A673 (cell line): ENCODE measurements around the gene ZDHHC19. TPM values are rescaled to one million over a fixed set of nuclear protein-coding genes. Genes with fewer than 3 reads are reported as not detected.

ENCODE experiments used
- BruUV-seq: library from RNA; stranded (reverse); fragments of 400-500 nt; replicated peaks from 2 replicates; lab custom pipeline; 2021; lab: Mats Ljungman, UMichigan
- CTCF ChIA-PET: fragments of 300-600 bp; sonication (Branson Sonifier 250); formaldehyde crosslinking; loops from one replicate; lab custom pipeline; 2022; ENCODE audit warnings: antibody characterized with exemption; lab: Charles Lee
- POLR2A ChIA-PET: fragments of 300-600 bp; sonication (Branson Sonifier 250); formaldehyde crosslinking; loops from one replicate; lab custom pipeline; 2022; ENCODE audit warnings: antibody characterized with exemption; ENCODE audit not compliant: low non-redundant PET; lab: Charles Lee
- DNase-seq: peaks from one replicate; pipeline ENCODE4 v3.0.0-alpha.2; 2015; ENCODE audit warnings: low spot score
- H3K27ac ChIP-seq: fragments of 200-600 bp; sonication (generic); 2 replicates; pipeline ENCODE4 v1.5.1; 2016; ENCODE audit warnings: mixed run types, low read depth, mild to moderate bottlenecking, mixed read lengths, antibody characterized with exemption, low read length; ENCODE audit not compliant: poor library complexity, severe bottlenecking
- H3K27me3 ChIP-seq: fragments of 200-600 bp; sonication (generic); replicated peaks from 2 replicates; pipeline ENCODE4 v1.6.1; 2017; ENCODE audit warnings: mixed run types, low read depth, mild to moderate bottlenecking, mixed read lengths, antibody characterized with exemption, low read length; ENCODE audit not compliant: insufficient read depth, poor library complexity
- H3K36me3 ChIP-seq: fragments of 200-600 bp; sonication (generic); 2 replicates; pipeline ENCODE4 v1.6.1; 2016; ENCODE audit warnings: mixed run types, mild to moderate bottlenecking, mixed read lengths, antibody characterized with exemption, low read length; ENCODE audit not compliant: insufficient read depth, poor library complexity, severe bottlenecking
- H3K4me1 ChIP-seq: fragments of 200-600 bp; sonication (generic); 2 replicates; pipeline ENCODE4 v1.6.1; 2017; ENCODE audit warnings: mixed run types, mild to moderate bottlenecking, mixed read lengths, antibody characterized with exemption, low read length; ENCODE audit not compliant: insufficient read depth, poor library complexity, severe bottlenecking
- H3K4me3 ChIP-seq: fragments of 200-600 bp; sonication (generic); 2 replicates; pipeline ENCODE4 v1.5.1; 2016; ENCODE audit warnings: low read depth, mixed run types, mild to moderate bottlenecking, mixed read lengths, low read length; ENCODE audit not compliant: poor library complexity, severe bottlenecking
- H3K9me3 ChIP-seq: fragments of 200-600 bp; sonication (generic); 2 replicates; pipeline ENCODE4 v1.6.1; 2016; ENCODE audit warnings: mixed run types, low read depth, mild to moderate bottlenecking, mixed read lengths, antibody characterized with exemption, low read length; ENCODE audit not compliant: poor library complexity, severe bottlenecking
- CTCF ChIP-seq: fragments of 300-800, 200-600 bp; sonication (generic); conservative IDR thresholded peaks from 2 replicates; pipeline ENCODE4 v1.5.1; 2017; ENCODE audit warnings: low read depth, mild to moderate bottlenecking, antibody characterized with exemption, low read length, moderate library complexity, mixed read lengths
- EZH2 ChIP-seq: fragments of 200-600 bp; sonication (generic); IDR thresholded peaks from 2 replicates; pipeline ENCODE4 v1.6.1; 2017; ENCODE audit warnings: borderline replicate concordance, low read depth, mild to moderate bottlenecking, mixed read lengths, antibody characterized with exemption, low read length; ENCODE audit not compliant: poor library complexity, severe bottlenecking
- intact Hi-C: fragments of 100-400 bp; cut with micrococcal nuclease; formaldehyde crosslinking; loops from one replicate; pipeline ENCODE4 v1.10.0; 2022; ENCODE audit not compliant: unreplicated experiment
- total RNA-seq: library from RNA; stranded (reverse); gene quantifications from 2 replicates; pipeline ENCODE4 v1.2.3, GENCODE V29; 2021

ZDHHC19 gene
- total RNA-seq, 1 experiment from 2014 or later: not detected

GRCh38 chr3:196219194-196219969, 8.2 kb upstream of the ZDHHC19 start:
- POLR2A ChIA-PET: no interaction called here
- CTCF ChIA-PET: interaction anchor here (1.0 kb wide), 1 partner anchor 146 kb away, joined by 3 read pairs; no protein-coding TSS in a partner anchor
- no TSS peak for BruUV-seq
- Histone ChIP-seq H3K4me3 (peak overlapping the region; percentile 5), H3K9me3 (no peaks in the 10 kb centered on the region), H3K27ac (no peak overlapping the region), H3K4me1 (peaks cover 6% of the 10 kb centered on the region), H3K27me3 (no peaks in the 10 kb centered on the region), H3K36me3 (no peaks in the 10 kb centered on the region)
- intact Hi-C loops: no loop called here
- DNase-seq: peak; percentile 84
- TF ChIP-seq CTCF (no peak), EZH2 (no peak)

- TF ChIP-seq CTCF (no peak), EZH2 (no peak)
- Histone ChIP-seq H3K4me1 (peaks cover 6% of the 10 kb centered on the region), H3K27me3 (no peaks in the 10 kb centered on the region), H3K4me3 (no peak overlapping the region), H3K36me3 (no peaks in the 10 kb centered on the region), H3K27ac (no peak overlapping the region), H3K9me3 (no peaks in the 10 kb centered on the region)
- DNase-seq: no peak
- POLR2A ChIA-PET: no interaction called here
- CTCF ChIA-PET: no interaction called here
- intact Hi-C loops: no loop called here
- no TSS peak for BruUV-seq
Measured at GRCh38 chr3:196218155-196218712, 7.0 kb upstream of the ZDHHC19 start.

DNA sequence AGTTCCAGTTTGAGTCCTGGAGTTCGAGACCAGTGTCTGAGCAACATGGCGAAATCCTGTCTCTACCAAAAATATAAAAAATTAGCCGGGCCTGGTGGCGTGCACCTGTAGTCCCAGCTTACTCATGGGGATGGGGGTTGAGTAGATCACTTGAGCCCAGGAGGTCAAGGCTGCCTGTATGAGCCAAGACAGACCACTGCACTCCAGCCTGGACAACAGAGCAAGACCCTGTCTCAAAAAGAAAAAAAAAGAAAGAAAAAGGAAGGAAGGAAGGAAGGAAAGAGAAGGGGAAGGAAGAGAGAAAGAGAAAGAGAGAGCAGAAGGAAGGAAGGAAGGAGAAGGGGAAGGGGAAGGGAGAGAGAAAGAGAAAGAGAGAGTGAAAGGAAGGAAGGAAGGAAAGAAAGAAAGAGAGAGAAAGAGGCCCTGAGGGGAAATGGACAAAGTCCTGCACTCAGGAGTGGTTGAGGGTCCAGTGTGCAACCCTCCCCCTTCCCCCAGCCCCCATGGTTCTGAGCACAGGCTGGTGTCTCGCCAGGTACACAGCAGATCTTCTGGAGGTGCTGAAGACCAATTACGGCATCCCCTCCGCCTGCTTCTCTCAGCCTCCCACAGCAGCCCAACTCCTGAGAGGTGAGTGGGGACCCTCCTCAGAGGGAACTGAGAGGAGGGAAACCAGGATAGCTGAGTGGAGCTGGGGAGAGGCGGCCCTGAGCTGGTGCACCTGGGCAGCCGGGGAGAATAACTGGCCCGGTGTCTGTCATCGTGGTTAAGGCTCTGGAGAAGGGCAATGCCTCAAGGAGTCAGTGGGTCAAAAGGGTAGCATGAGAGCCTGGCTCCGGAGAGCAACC, 6.3 kb upstream of the ZDHHC19 start:
- peaks cover 6% of the 10 kb centered on the region for H3K4me1 ChIP-seq
- intact Hi-C loops: no loop called here
- TF ChIP-seq CTCF (no peak), EZH2 (no peak)
- DNase-seq: no peak
- POLR2A ChIA-PET: no interaction called here
- H3K4me3 ChIP-seq: no peak overlapping the region
- no peaks in the 10 kb centered on the region for H3K36me3 ChIP-seq
- BruUV-seq: no TSS peak
- CTCF ChIA-PET: no interaction called here
- H3K27me3 ChIP-seq: no peaks in the 10 kb centered on the region
- no peaks in the 10 kb centered on the region for H3K9me3 ChIP-seq
- no peak overlapping the region for H3K27ac ChIP-seq
